WTC11 (cell line): Measurements from ENCODE around the gene NEBL.

Experiments used
- CREM ChIP-seq: sonication (generic); formaldehyde crosslinking; IDR thresholded peaks from 2 replicates; pipeline ENCODE4 v1.8.1; 2022; ENCODE audit warnings: mild to moderate bottlenecking, missing genetic modification reagents, moderate library complexity
- ETV6 ChIP-seq: sonication (generic); formaldehyde crosslinking; IDR thresholded peaks from 2 replicates; pipeline ENCODE4 v1.8.1; 2022; ENCODE audit warnings: mild to moderate bottlenecking, missing genetic modification reagents
- FOXK1 ChIP-seq: sonication (generic); formaldehyde crosslinking; IDR thresholded peaks from 2 replicates; pipeline ENCODE4 v1.8.0; 2022; ENCODE audit warnings: mild to moderate bottlenecking, moderate library complexity, missing genetic modification reagents
- NFYB ChIP-seq: sonication (generic); formaldehyde crosslinking; conservative IDR thresholded peaks from 2 replicates; pipeline ENCODE4 v1.8.0; 2022; ENCODE audit warnings: low read depth, missing genetic modification reagents
- ZNF232 ChIP-seq: sonication (generic); formaldehyde crosslinking; IDR thresholded peaks from 2 replicates; pipeline ENCODE4 v1.8.0; 2022; ENCODE audit warnings: mild to moderate bottlenecking, missing genetic modification reagents
- TF ChIP-seq, protein P1 (sequence below): sonication (generic); formaldehyde crosslinking; IDR thresholded peaks from 2 replicates; pipeline ENCODE4 v1.8.1; 2023; ENCODE audit warnings: mild to moderate bottlenecking, missing genetic modification reagents
- TF ChIP-seq, protein P2 (sequence below): fragments of 200-600 bp; IDR thresholded peaks from 2 replicates; pipeline ENCODE4 v1.8.0; 2022; ENCODE audit warnings: antibody characterized with exemption
- TF ChIP-seq, protein P3 (sequence below): sonication (generic); formaldehyde crosslinking; IDR thresholded peaks from 2 replicates; pipeline ENCODE4 v1.8.1; 2022; ENCODE audit warnings: low read depth, missing genetic modification reagents, borderline replicate concordance
- TF ChIP-seq, protein P4 (sequence below): sonication (generic); formaldehyde crosslinking; IDR thresholded peaks from 2 replicates; pipeline ENCODE4 v1.8.1; 2023; ENCODE audit warnings: mild to moderate bottlenecking, missing genetic modification reagents, moderate library complexity
- TF ChIP-seq, protein P5 (sequence below): sonication (generic); formaldehyde crosslinking; IDR thresholded peaks from 2 replicates; pipeline ENCODE4 v1.8.0; 2022; ENCODE audit warnings: missing genetic modification reagents

DNA sequence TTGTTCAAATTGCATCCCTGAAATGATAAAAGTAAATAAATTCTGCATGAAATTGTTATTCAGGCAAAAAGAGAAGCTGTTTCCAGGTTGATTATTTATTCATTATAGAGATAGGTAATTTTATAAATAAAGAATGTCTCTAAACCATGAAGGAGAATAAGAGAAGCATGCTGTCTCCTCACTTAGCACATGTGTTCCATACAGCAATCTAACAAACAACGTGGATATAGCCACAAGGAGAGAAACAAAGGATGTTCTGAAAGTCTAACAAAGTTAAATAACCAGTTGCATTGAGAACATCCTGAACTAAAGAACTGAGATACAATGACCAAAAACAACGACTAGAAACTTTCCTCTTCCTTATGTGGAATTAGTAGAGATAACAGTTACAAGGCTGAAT lies 50.8 kb downstream of the NEBL start:
- no peak for TF ChIP-seq ZNF232 (CRISPR knock-in tag)
- TF ChIP-seq NFYB (CRISPR knock-in tag), result no peak
- TF ChIP-seq, protein P1, sequence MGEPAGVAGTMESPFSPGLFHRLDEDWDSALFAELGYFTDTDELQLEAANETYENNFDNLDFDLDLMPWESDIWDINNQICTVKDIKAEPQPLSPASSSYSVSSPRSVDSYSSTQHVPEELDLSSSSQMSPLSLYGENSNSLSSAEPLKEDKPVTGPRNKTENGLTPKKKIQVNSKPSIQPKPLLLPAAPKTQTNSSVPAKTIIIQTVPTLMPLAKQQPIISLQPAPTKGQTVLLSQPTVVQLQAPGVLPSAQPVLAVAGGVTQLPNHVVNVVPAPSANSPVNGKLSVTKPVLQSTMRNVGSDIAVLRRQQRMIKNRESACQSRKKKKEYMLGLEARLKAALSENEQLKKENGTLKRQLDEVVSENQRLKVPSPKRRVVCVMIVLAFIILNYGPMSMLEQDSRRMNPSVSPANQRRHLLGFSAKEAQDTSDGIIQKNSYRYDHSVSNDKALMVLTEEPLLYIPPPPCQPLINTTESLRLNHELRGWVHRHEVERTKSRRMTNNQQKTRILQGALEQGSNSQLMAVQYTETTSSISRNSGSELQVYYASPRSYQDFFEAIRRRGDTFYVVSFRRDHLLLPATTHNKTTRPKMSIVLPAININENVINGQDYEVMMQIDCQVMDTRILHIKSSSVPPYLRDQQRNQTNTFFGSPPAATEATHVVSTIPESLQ (CRISPR knock-in tag), result no peak
- TF ChIP-seq, protein P2, sequence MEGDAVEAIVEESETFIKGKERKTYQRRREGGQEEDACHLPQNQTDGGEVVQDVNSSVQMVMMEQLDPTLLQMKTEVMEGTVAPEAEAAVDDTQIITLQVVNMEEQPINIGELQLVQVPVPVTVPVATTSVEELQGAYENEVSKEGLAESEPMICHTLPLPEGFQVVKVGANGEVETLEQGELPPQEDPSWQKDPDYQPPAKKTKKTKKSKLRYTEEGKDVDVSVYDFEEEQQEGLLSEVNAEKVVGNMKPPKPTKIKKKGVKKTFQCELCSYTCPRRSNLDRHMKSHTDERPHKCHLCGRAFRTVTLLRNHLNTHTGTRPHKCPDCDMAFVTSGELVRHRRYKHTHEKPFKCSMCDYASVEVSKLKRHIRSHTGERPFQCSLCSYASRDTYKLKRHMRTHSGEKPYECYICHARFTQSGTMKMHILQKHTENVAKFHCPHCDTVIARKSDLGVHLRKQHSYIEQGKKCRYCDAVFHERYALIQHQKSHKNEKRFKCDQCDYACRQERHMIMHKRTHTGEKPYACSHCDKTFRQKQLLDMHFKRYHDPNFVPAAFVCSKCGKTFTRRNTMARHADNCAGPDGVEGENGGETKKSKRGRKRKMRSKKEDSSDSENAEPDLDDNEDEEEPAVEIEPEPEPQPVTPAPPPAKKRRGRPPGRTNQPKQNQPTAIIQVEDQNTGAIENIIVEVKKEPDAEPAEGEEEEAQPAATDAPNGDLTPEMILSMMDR, result no peak
- no peak for TF ChIP-seq ETV6 (CRISPR knock-in tag)
- TF ChIP-seq, protein P3, sequence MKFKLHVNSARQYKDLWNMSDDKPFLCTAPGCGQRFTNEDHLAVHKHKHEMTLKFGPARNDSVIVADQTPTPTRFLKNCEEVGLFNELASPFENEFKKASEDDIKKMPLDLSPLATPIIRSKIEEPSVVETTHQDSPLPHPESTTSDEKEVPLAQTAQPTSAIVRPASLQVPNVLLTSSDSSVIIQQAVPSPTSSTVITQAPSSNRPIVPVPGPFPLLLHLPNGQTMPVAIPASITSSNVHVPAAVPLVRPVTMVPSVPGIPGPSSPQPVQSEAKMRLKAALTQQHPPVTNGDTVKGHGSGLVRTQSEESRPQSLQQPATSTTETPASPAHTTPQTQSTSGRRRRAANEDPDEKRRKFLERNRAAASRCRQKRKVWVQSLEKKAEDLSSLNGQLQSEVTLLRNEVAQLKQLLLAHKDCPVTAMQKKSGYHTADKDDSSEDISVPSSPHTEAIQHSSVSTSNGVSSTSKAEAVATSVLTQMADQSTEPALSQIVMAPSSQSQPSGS (CRISPR knock-in tag), result no peak
- TF ChIP-seq, protein P4, sequence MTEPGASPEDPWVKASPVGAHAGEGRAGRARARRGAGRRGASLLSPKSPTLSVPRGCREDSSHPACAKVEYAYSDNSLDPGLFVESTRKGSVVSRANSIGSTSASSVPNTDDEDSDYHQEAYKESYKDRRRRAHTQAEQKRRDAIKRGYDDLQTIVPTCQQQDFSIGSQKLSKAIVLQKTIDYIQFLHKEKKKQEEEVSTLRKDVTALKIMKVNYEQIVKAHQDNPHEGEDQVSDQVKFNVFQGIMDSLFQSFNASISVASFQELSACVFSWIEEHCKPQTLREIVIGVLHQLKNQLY (CRISPR knock-in tag), result no peak
- TF ChIP-seq CREM (CRISPR knock-in tag), result no peak
- TF ChIP-seq, protein P5, sequence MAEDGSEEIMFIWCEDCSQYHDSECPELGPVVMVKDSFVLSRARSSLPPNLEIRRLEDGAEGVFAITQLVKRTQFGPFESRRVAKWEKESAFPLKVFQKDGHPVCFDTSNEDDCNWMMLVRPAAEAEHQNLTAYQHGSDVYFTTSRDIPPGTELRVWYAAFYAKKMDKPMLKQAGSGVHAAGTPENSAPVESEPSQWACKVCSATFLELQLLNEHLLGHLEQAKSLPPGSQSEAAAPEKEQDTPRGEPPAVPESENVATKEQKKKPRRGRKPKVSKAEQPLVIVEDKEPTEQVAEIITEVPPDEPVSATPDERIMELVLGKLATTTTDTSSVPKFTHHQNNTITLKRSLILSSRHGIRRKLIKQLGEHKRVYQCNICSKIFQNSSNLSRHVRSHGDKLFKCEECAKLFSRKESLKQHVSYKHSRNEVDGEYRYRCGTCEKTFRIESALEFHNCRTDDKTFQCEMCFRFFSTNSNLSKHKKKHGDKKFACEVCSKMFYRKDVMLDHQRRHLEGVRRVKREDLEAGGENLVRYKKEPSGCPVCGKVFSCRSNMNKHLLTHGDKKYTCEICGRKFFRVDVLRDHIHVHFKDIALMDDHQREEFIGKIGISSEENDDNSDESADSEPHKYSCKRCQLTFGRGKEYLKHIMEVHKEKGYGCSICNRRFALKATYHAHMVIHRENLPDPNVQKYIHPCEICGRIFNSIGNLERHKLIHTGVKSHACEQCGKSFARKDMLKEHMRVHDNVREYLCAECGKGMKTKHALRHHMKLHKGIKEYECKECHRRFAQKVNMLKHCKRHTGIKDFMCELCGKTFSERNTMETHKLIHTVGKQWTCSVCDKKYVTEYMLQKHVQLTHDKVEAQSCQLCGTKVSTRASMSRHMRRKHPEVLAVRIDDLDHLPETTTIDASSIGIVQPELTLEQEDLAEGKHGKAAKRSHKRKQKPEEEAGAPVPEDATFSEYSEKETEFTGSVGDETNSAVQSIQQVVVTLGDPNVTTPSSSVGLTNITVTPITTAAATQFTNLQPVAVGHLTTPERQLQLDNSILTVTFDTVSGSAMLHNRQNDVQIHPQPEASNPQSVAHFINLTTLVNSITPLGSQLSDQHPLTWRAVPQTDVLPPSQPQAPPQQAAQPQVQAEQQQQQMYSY (CRISPR knock-in tag), result no peak
- TF ChIP-seq FOXK1, result no peak
